ENCODE measurements around the gene KIF25.

KIF25 gene

DNA sequence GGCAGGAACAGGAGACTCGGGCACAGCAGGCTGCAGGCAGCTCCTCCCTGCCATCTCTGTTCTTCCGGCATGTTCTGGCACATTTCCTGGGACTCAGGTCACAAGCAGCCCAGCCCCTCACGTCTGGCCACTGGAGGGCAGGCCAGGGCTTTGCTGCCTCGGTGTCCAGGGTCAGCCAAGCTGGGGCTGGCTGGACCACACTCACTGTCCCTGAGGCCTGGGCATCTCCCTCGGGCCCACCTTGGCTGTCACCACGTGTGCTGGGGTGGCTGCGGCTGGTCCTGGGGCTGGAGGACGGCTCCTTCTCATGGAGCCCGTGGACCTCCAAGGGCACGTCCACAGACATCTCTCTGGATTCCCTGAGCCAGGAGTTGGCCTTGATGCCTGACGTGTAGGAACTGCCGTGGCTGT, 63.1 kb downstream of the KIF25 start:
- TF ChIP-seq, protein P1, sequence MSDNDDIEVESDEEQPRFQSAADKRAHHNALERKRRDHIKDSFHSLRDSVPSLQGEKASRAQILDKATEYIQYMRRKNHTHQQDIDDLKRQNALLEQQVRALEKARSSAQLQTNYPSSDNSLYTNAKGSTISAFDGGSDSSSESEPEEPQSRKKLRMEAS (IDR thresholded peaks at IDR 0.05; ENCODE audit: low read depth, low read length), result no peak
- TF ChIP-seq, protein P2, sequence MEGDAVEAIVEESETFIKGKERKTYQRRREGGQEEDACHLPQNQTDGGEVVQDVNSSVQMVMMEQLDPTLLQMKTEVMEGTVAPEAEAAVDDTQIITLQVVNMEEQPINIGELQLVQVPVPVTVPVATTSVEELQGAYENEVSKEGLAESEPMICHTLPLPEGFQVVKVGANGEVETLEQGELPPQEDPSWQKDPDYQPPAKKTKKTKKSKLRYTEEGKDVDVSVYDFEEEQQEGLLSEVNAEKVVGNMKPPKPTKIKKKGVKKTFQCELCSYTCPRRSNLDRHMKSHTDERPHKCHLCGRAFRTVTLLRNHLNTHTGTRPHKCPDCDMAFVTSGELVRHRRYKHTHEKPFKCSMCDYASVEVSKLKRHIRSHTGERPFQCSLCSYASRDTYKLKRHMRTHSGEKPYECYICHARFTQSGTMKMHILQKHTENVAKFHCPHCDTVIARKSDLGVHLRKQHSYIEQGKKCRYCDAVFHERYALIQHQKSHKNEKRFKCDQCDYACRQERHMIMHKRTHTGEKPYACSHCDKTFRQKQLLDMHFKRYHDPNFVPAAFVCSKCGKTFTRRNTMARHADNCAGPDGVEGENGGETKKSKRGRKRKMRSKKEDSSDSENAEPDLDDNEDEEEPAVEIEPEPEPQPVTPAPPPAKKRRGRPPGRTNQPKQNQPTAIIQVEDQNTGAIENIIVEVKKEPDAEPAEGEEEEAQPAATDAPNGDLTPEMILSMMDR (IDR thresholded peaks at IDR 0.05; ENCODE audit: low read depth, low read length), result peak; percentile 7
- H3K4me3 ChIP-seq (ENCODE audit: low read depth, low read length), result no peak overlapping the region
- no peak for DNase-seq (ENCODE audit: low read depth)

DNA sequence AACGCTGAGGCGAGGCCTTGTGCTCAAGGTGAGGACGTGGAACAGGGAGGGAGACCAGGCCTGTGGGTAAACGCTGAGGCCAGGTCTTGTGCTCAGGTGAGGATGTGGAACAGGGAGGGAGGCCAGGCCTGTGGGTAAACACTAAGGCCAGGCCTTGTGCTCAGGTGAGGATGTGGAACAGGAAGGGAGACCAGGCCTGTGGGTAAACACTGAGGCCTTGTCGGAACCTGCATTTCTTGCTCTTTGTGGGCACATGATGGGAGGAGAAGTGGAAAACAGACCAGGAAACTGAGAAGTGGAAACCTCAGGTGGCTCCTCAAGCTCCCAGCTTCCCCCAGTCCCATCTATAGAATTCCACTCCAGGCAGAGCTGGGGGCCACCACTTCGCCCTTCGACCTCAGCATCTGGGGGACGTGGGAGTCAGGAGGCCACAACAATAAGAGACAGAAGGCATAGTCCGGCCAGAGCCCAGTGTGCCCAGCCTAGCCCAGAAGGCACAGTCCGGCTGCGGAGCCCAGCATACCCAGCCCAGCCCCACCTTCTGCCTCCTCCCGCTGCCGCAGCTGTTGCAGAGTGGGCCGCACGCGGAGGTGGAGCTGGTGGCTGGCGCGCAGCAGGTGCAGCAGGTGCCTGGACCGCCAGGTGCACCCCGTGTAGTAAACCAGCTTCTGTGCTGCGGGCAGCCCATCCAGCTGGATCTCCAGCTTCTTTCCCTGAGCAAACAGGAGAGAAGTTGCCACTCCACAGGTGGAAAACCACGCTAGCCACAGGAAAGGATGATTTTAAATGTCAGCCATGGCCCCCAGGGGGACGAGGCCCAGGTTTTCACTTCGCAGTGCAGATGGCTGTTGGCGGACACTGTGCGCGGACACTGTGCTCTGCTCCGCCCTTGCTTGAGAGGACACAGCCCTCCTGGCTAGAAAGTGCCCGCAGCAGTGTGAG, 64.1 kb downstream of the KIF25 start:
- no peak overlapping the region for H3K4me3 ChIP-seq (ENCODE audit: low read depth, low read length)
- no peak for DNase-seq (ENCODE audit: low read depth)
- TF ChIP-seq POLR2A (IDR thresholded peaks at IDR 0.05; ENCODE audit: extremely low read depth, insufficient read length) (no peak), MYC (IDR thresholded peaks at IDR 0.05; ENCODE audit: low read depth, low read length) (no peak)
- TF ChIP-seq, protein P2 (IDR thresholded peaks at IDR 0.05; ENCODE audit: low read depth, low read length), result no peak
- TF ChIP-seq, protein P1 (IDR thresholded peaks at IDR 0.05; ENCODE audit: low read depth, low read length), result no peak

DNA sequence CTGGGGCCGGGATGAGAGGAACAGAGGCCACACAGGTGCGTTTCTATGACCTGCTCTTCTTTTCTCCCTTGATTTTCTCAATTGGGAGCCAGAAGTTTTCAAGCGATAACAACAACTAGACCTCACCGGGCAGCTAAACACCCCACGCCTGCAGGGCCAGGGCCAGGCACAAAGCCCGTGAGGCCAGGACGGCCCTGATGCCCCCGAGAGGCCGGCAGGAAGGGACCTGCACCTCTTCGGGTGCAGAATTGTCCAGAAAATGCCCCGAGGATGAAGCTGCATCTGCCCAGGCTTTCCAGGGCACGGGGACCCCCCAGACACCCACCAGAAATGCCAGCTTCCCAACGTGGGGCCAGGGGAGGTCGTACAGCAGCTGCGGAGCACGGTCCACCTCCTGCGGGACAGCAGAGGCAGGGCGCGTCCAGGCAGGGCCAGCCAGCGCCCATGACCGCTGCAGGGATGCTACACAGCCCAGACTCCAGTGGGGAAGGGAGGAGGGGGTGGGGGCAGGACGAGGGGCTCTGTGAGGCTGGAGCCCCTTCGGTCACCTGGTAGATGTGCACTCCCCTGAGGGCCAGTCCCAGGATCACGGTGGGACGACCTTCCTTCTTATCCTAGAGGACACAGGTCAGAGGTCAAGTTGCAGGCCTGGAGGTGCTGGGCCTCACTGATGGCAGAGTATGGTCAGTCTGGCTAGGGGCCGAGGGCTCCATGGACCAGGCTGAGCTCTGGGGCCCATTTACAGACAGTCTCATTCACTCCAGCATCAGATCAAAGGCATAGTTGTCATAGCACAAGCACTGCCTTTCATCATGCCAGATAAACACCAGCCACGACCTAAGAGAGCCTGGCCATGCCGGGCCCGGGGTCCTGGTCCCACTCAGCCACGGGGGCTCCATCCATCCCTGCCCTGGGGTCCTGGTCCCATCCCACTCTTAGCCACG, 65.1 kb downstream of the KIF25 start:
- no peak for DNase-seq (ENCODE audit: low read depth)

DNA sequence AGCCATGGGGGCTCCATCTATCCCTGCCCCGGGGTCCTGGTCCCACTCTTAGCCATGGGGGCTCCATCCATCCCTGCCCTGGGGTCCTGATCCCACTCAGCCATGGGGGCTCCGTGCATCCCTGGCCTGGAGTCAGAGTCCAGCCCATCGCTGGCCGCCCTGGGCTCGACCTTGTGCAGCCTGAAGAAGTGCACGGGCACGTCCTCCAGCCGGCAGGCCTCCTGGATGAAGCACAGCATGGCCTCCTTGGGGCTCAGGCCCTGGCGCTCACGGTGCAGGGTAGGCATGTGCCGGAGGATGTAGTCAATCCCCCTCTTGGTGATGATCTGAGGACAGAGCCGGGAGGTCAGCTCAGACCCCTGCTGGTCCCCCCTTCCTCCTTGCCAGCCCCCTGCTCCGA, 66.0 kb downstream of the KIF25 start:
- no peak overlapping the region for H3K4me3 ChIP-seq (ENCODE audit: low read depth, low read length)
- TF ChIP-seq, protein P2 (IDR thresholded peaks at IDR 0.05; ENCODE audit: low read depth, low read length), result no peak
- TF ChIP-seq MYC (IDR thresholded peaks at IDR 0.05; ENCODE audit: low read depth, low read length) (no peak), POLR2A (IDR thresholded peaks at IDR 0.05; ENCODE audit: extremely low read depth, insufficient read length) (no peak)
- TF ChIP-seq, protein P1 (IDR thresholded peaks at IDR 0.05; ENCODE audit: low read depth, low read length), result no peak
- no peak for DNase-seq (ENCODE audit: low read depth)

More for the DNA sequence above, 65.1 kb downstream of the KIF25 start:
- H3K4me3 ChIP-seq (ENCODE audit: low read depth, low read length), result no peak overlapping the region
- TF ChIP-seq POLR2A (IDR thresholded peaks at IDR 0.05; ENCODE audit: extremely low read depth, insufficient read length) (no peak), MYC (IDR thresholded peaks at IDR 0.05; ENCODE audit: low read depth, low read length) (no peak)
- TF ChIP-seq, protein P2 (IDR thresholded peaks at IDR 0.05; ENCODE audit: low read depth, low read length), result no peak
- TF ChIP-seq, protein P1 (IDR thresholded peaks at IDR 0.05; ENCODE audit: low read depth, low read length), result no peak

DNA sequence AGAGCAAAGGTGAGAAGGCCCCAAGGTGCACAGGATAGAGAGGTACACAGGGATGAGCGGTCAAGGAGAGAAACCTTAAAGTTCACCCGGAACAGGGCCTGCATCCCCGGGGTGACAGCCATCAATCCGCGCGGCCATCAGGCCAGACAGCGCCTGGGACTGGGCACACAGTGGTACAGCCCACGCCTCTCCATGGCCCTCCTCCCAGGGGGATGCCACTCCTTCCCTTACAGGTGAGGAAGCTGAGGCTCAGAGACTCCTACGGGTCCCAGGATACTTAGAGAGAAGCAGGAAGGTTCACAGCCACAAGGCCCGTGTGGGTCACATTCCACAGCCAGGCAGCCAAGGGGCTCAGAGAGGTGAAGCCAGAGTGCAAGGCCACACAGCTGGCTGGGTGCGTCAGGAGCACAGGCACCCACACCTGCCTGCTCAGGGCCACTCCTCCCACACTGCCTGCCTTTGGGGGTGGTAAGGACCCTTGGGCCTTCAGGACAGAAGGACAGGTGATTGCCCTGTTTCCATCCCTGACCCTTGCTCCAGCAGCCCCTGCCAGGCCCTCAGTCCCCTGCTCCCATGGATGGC, 66.8 kb downstream of the KIF25 start:
- H3K4me3 ChIP-seq (ENCODE audit: low read depth, low read length), result no peak overlapping the region
- no peak for TF ChIP-seq MYC (IDR thresholded peaks at IDR 0.05; ENCODE audit: low read depth, low read length)
- TF ChIP-seq, protein P1 (IDR thresholded peaks at IDR 0.05; ENCODE audit: low read depth, low read length), result no peak
- TF ChIP-seq, protein P2 (IDR thresholded peaks at IDR 0.05; ENCODE audit: low read depth, low read length), result no peak
- TF ChIP-seq POLR2A (IDR thresholded peaks at IDR 0.05; ENCODE audit: extremely low read depth, insufficient read length), result no peak
- no peak for DNase-seq (ENCODE audit: low read depth)
